Osteocyte (in vitro differentiated cells): Measurements from ENCODE around the gene SUMF1. TPM values are rescaled to one million over a fixed set of nuclear protein-coding genes. Genes with fewer than 3 reads are reported as not detected.

Experiments
- DNase-seq: peaks from one replicate; pipeline ENCODE4 v3.0.0; 2021; ENCODE audit warnings: mixed read lengths; ENCODE audit not compliant: unreplicated experiment; ENCODE audit errors: extremely low spot score
- H3K27ac Mint-ChIP-seq: one replicate; pipeline ENCODE4 v1.8.0; 2021; ENCODE audit warnings: mild to moderate bottlenecking, mixed read lengths; ENCODE audit not compliant: unreplicated experiment
- H3K27me3 Mint-ChIP-seq: one replicate; pipeline ENCODE4 v1.8.0; 2021; ENCODE audit warnings: mixed read lengths; ENCODE audit not compliant: unreplicated experiment
- H3K36me3 Mint-ChIP-seq: one replicate; pipeline ENCODE4 v1.8.0; 2021; ENCODE audit warnings: mixed read lengths; ENCODE audit not compliant: unreplicated experiment
- H3K4me1 Mint-ChIP-seq: one replicate; pipeline ENCODE4 v1.8.0; 2021; ENCODE audit warnings: mixed read lengths; ENCODE audit not compliant: unreplicated experiment
- H3K4me3 Mint-ChIP-seq: one replicate; pipeline ENCODE4 v1.8.0; 2021; ENCODE audit warnings: mild to moderate bottlenecking, moderate library complexity, mixed read lengths; ENCODE audit not compliant: unreplicated experiment
- H3K9me3 Mint-ChIP-seq: one replicate; pipeline ENCODE4 v1.8.0; 2021; ENCODE audit warnings: mixed read lengths; ENCODE audit not compliant: unreplicated experiment
- CTCF ChIP-seq: fragments of 200-600 bp; sonication (generic); IDR thresholded peaks from 2 replicates; pipeline ENCODE4 v1.5.0; 2021; ENCODE audit warnings: antibody characterized with exemption, mild to moderate bottlenecking, moderate library complexity
- total RNA-seq: library from RNA; stranded (reverse); gene quantifications from 2 replicates; pipeline ENCODE4 v1.2.1, GENCODE V29; 2021

Gene SUMF1
- total RNA-seq, 1 donor from 2014 or later, result 44.1 TPM

- Mint-ChIP-seq H3K27ac (no peak overlapping the region), H3K4me3 (no peak overlapping the region), H3K27me3 (no peaks in the 10 kb centered on the region), H3K9me3 (no peaks in the 10 kb centered on the region), H3K36me3 (peaks cover 3% of the 10 kb centered on the region), H3K4me1 (no peaks in the 10 kb centered on the region)
- DNase-seq, result no peak
- no peak for TF ChIP-seq CTCF
Measured at GRCh38 chr3:4356220-4356540, 110.9 kb downstream of the SUMF1 start.

GRCh38 chr3:4355401-4356219 lies 111.5 kb downstream of the SUMF1 start:
- Mint-ChIP-seq H3K27ac (no peak overlapping the region), H3K9me3 (no peaks in the 10 kb centered on the region), H3K4me3 (no peak overlapping the region), H3K4me1 (peaks cover 3% of the 10 kb centered on the region), H3K27me3 (no peaks in the 10 kb centered on the region), H3K36me3 (peaks cover 2% of the 10 kb centered on the region)
- TF ChIP-seq CTCF, result no peak
- DNase-seq, result no peak

- no peaks in the 10 kb centered on the region for H3K36me3 Mint-ChIP-seq
- no peak overlapping the region for H3K4me3 Mint-ChIP-seq
- H3K27ac Mint-ChIP-seq, result no peak overlapping the region
- no peaks in the 10 kb centered on the region for H3K9me3 Mint-ChIP-seq
- no peak for DNase-seq
- H3K4me1 Mint-ChIP-seq, result peaks cover 3% of the 10 kb centered on the region
- H3K27me3 Mint-ChIP-seq, result no peaks in the 10 kb centered on the region
- TF ChIP-seq CTCF, result no peak
Measured at GRCh38 chr3:4351872-4352271, 115.2 kb downstream of the SUMF1 start.

GRCh38 chr3:4351164-4351855 lies 115.8 kb downstream of the SUMF1 start:
- DNase-seq, result no peak
- Mint-ChIP-seq H3K36me3 (no peaks in the 10 kb centered on the region), H3K4me1 (peaks cover 3% of the 10 kb centered on the region), H3K9me3 (no peaks in the 10 kb centered on the region), H3K27me3 (peaks cover 3% of the 10 kb centered on the region), H3K4me3 (no peak overlapping the region), H3K27ac (no peak overlapping the region)
- no peak for TF ChIP-seq CTCF

GRCh38 chr3:4350789-4351163 lies 116.3 kb downstream of the SUMF1 start:
- H3K9me3 Mint-ChIP-seq, result no peaks in the 10 kb centered on the region
- peak; percentile 84 for TF ChIP-seq CTCF
- peaks cover 3% of the 10 kb centered on the region for H3K4me1 Mint-ChIP-seq
- H3K27ac Mint-ChIP-seq, result no peak overlapping the region
- peaks cover 6% of the 10 kb centered on the region for H3K27me3 Mint-ChIP-seq
- H3K36me3 Mint-ChIP-seq, result no peaks in the 10 kb centered on the region
- no peak overlapping the region for H3K4me3 Mint-ChIP-seq
- DNase-seq, result no peak
